ENCODE data around the gene GMCL2. TPM values are rescaled to one million over a fixed set of nuclear protein-coding genes. Genes with fewer than 3 reads are reported as not detected.

Gene GMCL2
- polyA plus RNA-seq, 1 donor (not counting 4 experiments of a cell fraction or from before 2014, with no cell fraction given), result not detected

- TF ChIP-seq, protein P1, sequence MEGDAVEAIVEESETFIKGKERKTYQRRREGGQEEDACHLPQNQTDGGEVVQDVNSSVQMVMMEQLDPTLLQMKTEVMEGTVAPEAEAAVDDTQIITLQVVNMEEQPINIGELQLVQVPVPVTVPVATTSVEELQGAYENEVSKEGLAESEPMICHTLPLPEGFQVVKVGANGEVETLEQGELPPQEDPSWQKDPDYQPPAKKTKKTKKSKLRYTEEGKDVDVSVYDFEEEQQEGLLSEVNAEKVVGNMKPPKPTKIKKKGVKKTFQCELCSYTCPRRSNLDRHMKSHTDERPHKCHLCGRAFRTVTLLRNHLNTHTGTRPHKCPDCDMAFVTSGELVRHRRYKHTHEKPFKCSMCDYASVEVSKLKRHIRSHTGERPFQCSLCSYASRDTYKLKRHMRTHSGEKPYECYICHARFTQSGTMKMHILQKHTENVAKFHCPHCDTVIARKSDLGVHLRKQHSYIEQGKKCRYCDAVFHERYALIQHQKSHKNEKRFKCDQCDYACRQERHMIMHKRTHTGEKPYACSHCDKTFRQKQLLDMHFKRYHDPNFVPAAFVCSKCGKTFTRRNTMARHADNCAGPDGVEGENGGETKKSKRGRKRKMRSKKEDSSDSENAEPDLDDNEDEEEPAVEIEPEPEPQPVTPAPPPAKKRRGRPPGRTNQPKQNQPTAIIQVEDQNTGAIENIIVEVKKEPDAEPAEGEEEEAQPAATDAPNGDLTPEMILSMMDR (optimal IDR thresholded peaks at IDR 0.05 in 1 of 3, IDR thresholded peaks at IDR 0.05 in 1 of 3, conservative IDR thresholded peaks at IDR 0.05 in 1 of 3; ENCODE audit: extremely low read depth in 1 of 3, insufficient read depth in 2 of 3, low read length in 3 of 3), result no peak
- no peak for TF ChIP-seq EZH2 (IDR thresholded peaks at IDR 0.05; ENCODE audit: low read length)
- H3K4me1 ChIP-seq (ENCODE audit: control insufficient read depth, extremely low read depth, insufficient read depth, low read length), result peaks cover 23% of the 10 kb centered on the region
- H3K4me3 ChIP-seq (ENCODE audit: control insufficient read depth in 2 of 3, extremely low read depth in 1 of 3, insufficient read depth in 2 of 3, low read depth in 1 of 3, low read length in 3 of 3), result no peak overlapping the region
- H3K4me2 ChIP-seq (ENCODE audit: control insufficient read depth, extremely low read depth, insufficient read depth, low read depth, low read length), result no peak overlapping the region
- peaks cover 11% of the 10 kb centered on the region for H4K20me1 ChIP-seq (ENCODE audit: control insufficient read depth, extremely low read depth, insufficient read depth, low read length)
- peaks cover 4 to 11% of the 10 kb centered on the region in 2 experiments for H3K36me3 ChIP-seq (ENCODE audit: control insufficient read depth in 2 of 2, extremely low read depth in 1 of 2, insufficient read depth in 2 of 2, low read length in 2 of 2)
- H3K9me1 ChIP-seq (ENCODE audit: control insufficient read depth, extremely low read depth, insufficient read depth, low read length), result peaks cover 7% of the 10 kb centered on the region
- H3K9me3 ChIP-seq (ENCODE audit: control insufficient read depth, low read depth, low read length), result no peaks in the 10 kb centered on the region
- H3K27me3 ChIP-seq (ENCODE audit: control insufficient read depth, extremely low read depth, insufficient read depth, low read length), result no peaks in the 10 kb centered on the region
- dilution Hi-C loops (cut with MboI; ENCODE audit: extremely low pct_ligation_motif_present, low sequenced_read_pairs), result no loop called here
- H3K79me2 ChIP-seq (ENCODE audit: control insufficient read depth, insufficient read depth, low read length), result peaks cover 23% of the 10 kb centered on the region
- FAIRE-seq (no peak), DNase-seq (ENCODE audit: low read depth, low spot score) (no peak)
- no peak overlapping the region for H3K9ac ChIP-seq (ENCODE audit: control insufficient read depth, extremely low read depth, insufficient read depth, low read length)
- H3K27ac ChIP-seq (ENCODE audit: control insufficient read depth, insufficient read depth, low read length), result no peak overlapping the region
- no peak overlapping the region for H2AFZ ChIP-seq (ENCODE audit: control insufficient read depth, low read length)
Observed at GRCh38 chr5:178201221-178201926, 14.2 kb upstream of the GMCL2 start.

DNA sequence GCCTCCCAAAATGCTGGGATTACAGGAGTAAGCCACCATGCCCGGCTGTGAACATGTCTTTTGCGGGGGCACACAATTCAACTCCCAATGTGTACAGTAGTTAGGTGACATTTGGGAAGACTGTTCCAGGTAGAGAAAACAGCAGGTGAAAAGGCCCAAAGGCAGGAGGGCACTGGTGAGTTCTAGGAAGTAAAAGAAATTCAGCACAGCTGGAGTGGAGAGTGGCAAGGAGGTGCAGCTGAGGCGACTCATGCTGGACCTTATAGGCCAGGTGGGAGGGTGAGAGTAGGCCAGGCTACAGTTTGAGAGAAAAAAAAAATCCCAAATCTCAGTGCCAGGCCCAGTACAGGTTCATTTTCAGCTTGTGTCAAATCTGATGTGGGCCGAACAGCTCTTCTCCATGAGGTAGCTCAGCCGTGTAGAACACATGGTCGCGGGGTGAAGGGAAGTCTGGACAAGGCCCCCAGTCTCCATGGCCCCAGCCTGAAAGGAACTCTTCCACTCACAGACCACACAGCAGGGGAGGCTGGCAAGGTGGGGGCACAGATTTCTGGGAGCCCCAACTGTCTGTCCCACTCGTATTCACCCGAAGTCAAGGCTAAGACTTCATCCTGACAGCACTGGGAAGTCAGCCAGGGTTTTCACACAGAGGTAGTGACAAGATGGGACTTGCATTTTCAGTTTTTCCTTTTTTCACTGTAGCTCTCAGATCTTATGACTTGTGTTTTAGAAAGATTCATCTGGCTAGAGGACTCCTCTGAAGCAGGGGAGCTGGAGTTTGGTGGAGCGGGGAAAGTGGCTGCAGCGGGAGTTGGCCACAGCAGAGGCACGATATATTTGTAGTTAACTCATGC is 12.6 kb upstream of the GMCL2 start:
- H3K4me3 ChIP-seq (ENCODE audit: control insufficient read depth in 2 of 3, extremely low read depth in 1 of 3, insufficient read depth in 2 of 3, low read depth in 1 of 3, low read length in 3 of 3), result no peak overlapping the region
- DNase-seq (ENCODE audit: low read depth, low spot score) (no peak), FAIRE-seq (peak; percentile 51)
- dilution Hi-C loops (cut with MboI; ENCODE audit: extremely low pct_ligation_motif_present, low sequenced_read_pairs), result no loop called here
- H3K36me3 ChIP-seq (ENCODE audit: control insufficient read depth in 2 of 2, extremely low read depth in 1 of 2, insufficient read depth in 2 of 2, low read length in 2 of 2), result no peaks in the 10 kb centered on the region
- TF ChIP-seq, protein P1 (optimal IDR thresholded peaks at IDR 0.05 in 1 of 3, IDR thresholded peaks at IDR 0.05 in 1 of 3, conservative IDR thresholded peaks at IDR 0.05 in 1 of 3; ENCODE audit: extremely low read depth in 1 of 3, insufficient read depth in 2 of 3, low read length in 3 of 3), result no peak
- no peak for TF ChIP-seq EZH2 (IDR thresholded peaks at IDR 0.05; ENCODE audit: low read length)
- H4K20me1 ChIP-seq (ENCODE audit: control insufficient read depth, extremely low read depth, insufficient read depth, low read length), result no peaks in the 10 kb centered on the region
- peak overlapping the region; percentile 47 for H3K4me2 ChIP-seq (ENCODE audit: control insufficient read depth, extremely low read depth, insufficient read depth, low read depth, low read length)
- peaks cover 15% of the 10 kb centered on the region for H3K4me1 ChIP-seq (ENCODE audit: control insufficient read depth, extremely low read depth, insufficient read depth, low read length)
- no peaks in the 10 kb centered on the region for H3K9me3 ChIP-seq (ENCODE audit: control insufficient read depth, low read depth, low read length)
- no peak overlapping the region for H2AFZ ChIP-seq (ENCODE audit: control insufficient read depth, low read length)
- H3K27me3 ChIP-seq (ENCODE audit: control insufficient read depth, extremely low read depth, insufficient read depth, low read length), result no peaks in the 10 kb centered on the region
- H3K9ac ChIP-seq (ENCODE audit: control insufficient read depth, extremely low read depth, insufficient read depth, low read length), result no peak overlapping the region
- H3K9me1 ChIP-seq (ENCODE audit: control insufficient read depth, extremely low read depth, insufficient read depth, low read length), result no peaks in the 10 kb centered on the region
- no peak overlapping the region for H3K27ac ChIP-seq (ENCODE audit: control insufficient read depth, insufficient read depth, low read length)
- H3K79me2 ChIP-seq (ENCODE audit: control insufficient read depth, insufficient read depth, low read length), result peaks cover 7% of the 10 kb centered on the region
